DND-41 (cell line): ENCODE measurements around the gene TP53I11.

Source experiments
- ATAC-seq: fragments of 200-7000 bp; cut with Tn5 transposase; 3 replicates; pipeline ENCODE4 v1.9.1; 2021; ENCODE audit warnings: low read depth; ENCODE audit not compliant: insufficient read depth
- DNase-seq: peaks from one replicate; pipeline ENCODE4 v3.0.0-alpha.2; 2020
- H2AFZ ChIP-seq: 2 replicates; pipeline ENCODE4 v1.6.0; 2012; ENCODE audit warnings: low read depth, low read length
- H3K27ac ChIP-seq: 2 replicates; pipeline ENCODE4 v1.5.1; 2012; ENCODE audit warnings: low read length, inconsistent platforms
- H3K27me3 ChIP-seq: fragments of 200-600 bp; sonication (generic); 2 replicates; pipeline ENCODE4 v1.6.0; 2012; ENCODE audit warnings: low read length, mild to moderate bottlenecking, inconsistent platforms; ENCODE audit not compliant: insufficient read depth, poor library complexity
- H3K36me3 ChIP-seq: 2 replicates; pipeline ENCODE4 v1.5.1; 2012; ENCODE audit warnings: low read length, inconsistent platforms; ENCODE audit not compliant: insufficient read depth
- H3K4me1 ChIP-seq: 2 replicates; pipeline ENCODE4 v1.5.1; 2012; ENCODE audit warnings: mild to moderate bottlenecking, low read length; ENCODE audit not compliant: insufficient read depth
- H3K4me2 ChIP-seq: 2 replicates; pipeline ENCODE4 v1.6.0; 2012; ENCODE audit warnings: mild to moderate bottlenecking, moderate library complexity, low read length, inconsistent platforms; ENCODE audit not compliant: insufficient read depth
- H3K4me3 ChIP-seq, 2 experiments: fragments of 200-600 bp in 1 of 2; shearing (Covaris generic) in 1 of 2; 2 replicates each; pipeline ENCODE4 v1.5.1; 2012 to 2016; ENCODE audit warnings: inconsistent platforms in 2 of 2, low read length in 2 of 2, mild to moderate bottlenecking in 2 of 2, low read depth in 1 of 2, moderate library complexity in 1 of 2
- H3K79me2 ChIP-seq: 2 replicates; pipeline ENCODE4 v1.6.0; 2012; ENCODE audit warnings: low read length, inconsistent platforms; ENCODE audit not compliant: insufficient read depth
- H3K9ac ChIP-seq: 2 replicates; pipeline ENCODE4 v1.6.0; 2012; ENCODE audit warnings: low read depth, mild to moderate bottlenecking, inconsistent platforms, low read length, moderate library complexity
- H3K9me3 ChIP-seq: 2 replicates; pipeline ENCODE4 v1.5.1; 2012; ENCODE audit warnings: low read length, moderate library complexity, mild to moderate bottlenecking, inconsistent platforms; ENCODE audit not compliant: insufficient read depth, severe bottlenecking
- H4K20me1 ChIP-seq: 2 replicates; pipeline ENCODE4 v1.6.0; 2012; ENCODE audit warnings: low read length; ENCODE audit not compliant: insufficient read depth
- EZH2 ChIP-seq: IDR thresholded peaks from 3 replicates; pipeline ENCODE4 v1.6.1; 2012; ENCODE audit warnings: borderline replicate concordance, low read depth, mild to moderate bottlenecking, moderate library complexity, low read length, inconsistent platforms; ENCODE audit not compliant: severe bottlenecking
- TF ChIP-seq, protein P1 (sequence below): IDR thresholded peaks from 2 replicates; pipeline ENCODE4 v1.5.1; 2012; ENCODE audit warnings: borderline replicate concordance, low read length, moderate library complexity, mild to moderate bottlenecking; ENCODE audit not compliant: poor library complexity, severe bottlenecking; ENCODE audit errors: extremely low read depth

Gene TP53I11

DNA sequence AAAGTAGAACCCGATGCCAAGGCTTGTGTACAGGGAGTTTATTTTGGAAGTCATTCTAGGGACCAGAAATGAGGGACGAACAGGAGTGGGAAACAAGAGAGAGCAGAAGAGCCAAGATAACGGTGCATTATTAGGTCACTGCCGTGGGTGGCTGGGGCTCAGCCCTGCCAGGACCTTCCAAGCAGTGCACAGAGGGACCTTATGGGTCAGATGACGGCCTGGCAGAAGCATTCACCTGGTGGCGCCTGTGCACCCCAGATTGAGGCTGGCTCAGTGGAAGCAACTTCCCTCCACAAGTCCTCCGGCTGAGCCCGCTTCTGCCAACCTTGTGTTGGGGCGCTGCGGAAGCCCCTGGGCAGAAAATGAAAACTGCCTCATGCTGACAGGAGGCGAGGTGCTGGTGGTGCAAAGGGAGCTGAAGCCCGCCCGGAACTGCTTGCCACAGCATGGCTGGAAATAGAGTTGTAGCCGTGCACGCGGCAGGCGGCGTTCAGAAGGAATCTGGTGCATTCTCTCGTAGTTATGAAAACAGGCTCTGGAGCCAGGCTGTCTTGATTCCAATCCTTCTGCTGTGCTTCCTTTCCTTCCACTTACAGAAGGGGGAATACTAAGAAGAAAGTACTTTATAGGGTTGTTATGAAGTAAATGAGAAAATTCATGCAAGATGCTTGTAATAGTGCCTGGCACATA is 22.2 kb upstream of the TP53I11 start:
- no peaks in the 10 kb centered on the region for H4K20me1 ChIP-seq
- H3K4me3 ChIP-seq: no peak overlapping the region
- no peaks in the 10 kb centered on the region for H3K79me2 ChIP-seq
- H3K4me2 ChIP-seq: no peak overlapping the region
- no peak for DNase-seq
- no peak for ATAC-seq
- TF ChIP-seq EZH2: no peak
- TF ChIP-seq, protein P1, sequence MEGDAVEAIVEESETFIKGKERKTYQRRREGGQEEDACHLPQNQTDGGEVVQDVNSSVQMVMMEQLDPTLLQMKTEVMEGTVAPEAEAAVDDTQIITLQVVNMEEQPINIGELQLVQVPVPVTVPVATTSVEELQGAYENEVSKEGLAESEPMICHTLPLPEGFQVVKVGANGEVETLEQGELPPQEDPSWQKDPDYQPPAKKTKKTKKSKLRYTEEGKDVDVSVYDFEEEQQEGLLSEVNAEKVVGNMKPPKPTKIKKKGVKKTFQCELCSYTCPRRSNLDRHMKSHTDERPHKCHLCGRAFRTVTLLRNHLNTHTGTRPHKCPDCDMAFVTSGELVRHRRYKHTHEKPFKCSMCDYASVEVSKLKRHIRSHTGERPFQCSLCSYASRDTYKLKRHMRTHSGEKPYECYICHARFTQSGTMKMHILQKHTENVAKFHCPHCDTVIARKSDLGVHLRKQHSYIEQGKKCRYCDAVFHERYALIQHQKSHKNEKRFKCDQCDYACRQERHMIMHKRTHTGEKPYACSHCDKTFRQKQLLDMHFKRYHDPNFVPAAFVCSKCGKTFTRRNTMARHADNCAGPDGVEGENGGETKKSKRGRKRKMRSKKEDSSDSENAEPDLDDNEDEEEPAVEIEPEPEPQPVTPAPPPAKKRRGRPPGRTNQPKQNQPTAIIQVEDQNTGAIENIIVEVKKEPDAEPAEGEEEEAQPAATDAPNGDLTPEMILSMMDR: no peak
- H3K36me3 ChIP-seq: no peaks in the 10 kb centered on the region
- no peaks in the 10 kb centered on the region for H3K9me3 ChIP-seq
- no peaks in the 10 kb centered on the region for H3K4me1 ChIP-seq
- no peak overlapping the region for H3K27ac ChIP-seq
- no peak overlapping the region for H3K9ac ChIP-seq
- no peak overlapping the region for H2AFZ ChIP-seq
- no peaks in the 10 kb centered on the region for H3K27me3 ChIP-seq

DNA sequence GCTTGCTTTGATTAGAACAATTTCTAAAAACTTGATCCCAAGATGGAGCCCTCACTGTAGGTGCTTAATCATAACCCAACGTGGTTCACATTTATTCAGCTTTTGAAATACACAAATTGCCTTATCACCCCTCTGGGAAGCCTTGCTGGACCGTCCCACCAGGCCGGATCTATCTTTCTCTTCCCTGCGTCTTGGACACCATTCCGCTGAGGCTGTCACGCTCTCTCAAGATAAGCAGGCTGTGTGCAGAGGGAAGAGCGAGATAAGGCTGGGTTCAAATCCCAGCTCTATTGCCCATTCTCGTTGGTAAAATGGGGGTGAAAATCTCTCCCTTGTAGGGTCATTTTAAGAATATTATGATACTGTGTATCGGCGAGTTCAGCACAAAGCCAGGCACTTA is 20.5 kb upstream of the TP53I11 start:
- H3K4me3 ChIP-seq: no peak overlapping the region
- no peaks in the 10 kb centered on the region for H3K79me2 ChIP-seq
- no peaks in the 10 kb centered on the region for H4K20me1 ChIP-seq
- H2AFZ ChIP-seq: no peak overlapping the region
- H3K27ac ChIP-seq: no peak overlapping the region
- no peaks in the 10 kb centered on the region for H3K27me3 ChIP-seq
- TF ChIP-seq, protein P1: no peak
- TF ChIP-seq EZH2: no peak
- DNase-seq (no peak), ATAC-seq (no peak)
- H3K4me1 ChIP-seq: no peaks in the 10 kb centered on the region
- H3K4me2 ChIP-seq: no peak overlapping the region
- H3K36me3 ChIP-seq: no peaks in the 10 kb centered on the region
- no peak overlapping the region for H3K9ac ChIP-seq
- no peaks in the 10 kb centered on the region for H3K9me3 ChIP-seq

DNA sequence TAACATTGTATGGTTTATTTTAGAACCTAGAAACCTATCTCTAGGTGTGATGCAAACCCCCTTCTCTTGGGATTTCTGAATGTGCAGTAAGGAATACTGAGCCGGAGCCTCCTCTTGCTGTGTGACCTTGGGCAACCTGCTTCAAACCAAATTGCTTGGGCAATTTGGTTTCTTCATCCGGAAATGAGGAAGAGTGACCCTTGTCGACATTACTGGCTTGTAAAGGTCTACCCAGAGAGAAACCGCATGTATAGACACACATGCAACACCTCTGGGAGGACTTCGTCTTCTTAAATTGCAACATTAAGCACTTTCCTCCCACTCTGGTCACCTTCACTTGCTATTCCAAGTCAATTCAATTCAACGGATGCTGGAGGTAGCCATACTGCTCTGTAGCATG is 19.6 kb upstream of the TP53I11 start:
- ATAC-seq (no peak), DNase-seq (no peak)
- no peaks in the 10 kb centered on the region for H3K4me1 ChIP-seq
- H3K9ac ChIP-seq: no peak overlapping the region
- H2AFZ ChIP-seq: no peak overlapping the region
- H3K79me2 ChIP-seq: no peaks in the 10 kb centered on the region
- no peaks in the 10 kb centered on the region for H3K9me3 ChIP-seq
- H3K36me3 ChIP-seq: no peaks in the 10 kb centered on the region
- H3K4me3 ChIP-seq: no peak overlapping the region
- TF ChIP-seq EZH2: no peak
- TF ChIP-seq, protein P1: no peak
- no peaks in the 10 kb centered on the region for H3K27me3 ChIP-seq
- H4K20me1 ChIP-seq: no peaks in the 10 kb centered on the region
- no peak overlapping the region for H3K27ac ChIP-seq
- H3K4me2 ChIP-seq: no peak overlapping the region
